ENCODE measurements around the gene MXRA5. TPM values are rescaled to one million over a fixed set of nuclear protein-coding genes. Genes with fewer than 3 reads are reported as not detected.
"Not testable (repeated sequence)": the region's sequence is repeated elsewhere in the genome, so short reads cannot be mapped to it uniquely, and the experiment has no call there.

MXRA5 gene
- total and polyA plus RNA-seq, 2 of the 13 experiments (the other 11 are each of a cell fraction or from before 2014, with no cell fraction given) = not detected

DNA sequence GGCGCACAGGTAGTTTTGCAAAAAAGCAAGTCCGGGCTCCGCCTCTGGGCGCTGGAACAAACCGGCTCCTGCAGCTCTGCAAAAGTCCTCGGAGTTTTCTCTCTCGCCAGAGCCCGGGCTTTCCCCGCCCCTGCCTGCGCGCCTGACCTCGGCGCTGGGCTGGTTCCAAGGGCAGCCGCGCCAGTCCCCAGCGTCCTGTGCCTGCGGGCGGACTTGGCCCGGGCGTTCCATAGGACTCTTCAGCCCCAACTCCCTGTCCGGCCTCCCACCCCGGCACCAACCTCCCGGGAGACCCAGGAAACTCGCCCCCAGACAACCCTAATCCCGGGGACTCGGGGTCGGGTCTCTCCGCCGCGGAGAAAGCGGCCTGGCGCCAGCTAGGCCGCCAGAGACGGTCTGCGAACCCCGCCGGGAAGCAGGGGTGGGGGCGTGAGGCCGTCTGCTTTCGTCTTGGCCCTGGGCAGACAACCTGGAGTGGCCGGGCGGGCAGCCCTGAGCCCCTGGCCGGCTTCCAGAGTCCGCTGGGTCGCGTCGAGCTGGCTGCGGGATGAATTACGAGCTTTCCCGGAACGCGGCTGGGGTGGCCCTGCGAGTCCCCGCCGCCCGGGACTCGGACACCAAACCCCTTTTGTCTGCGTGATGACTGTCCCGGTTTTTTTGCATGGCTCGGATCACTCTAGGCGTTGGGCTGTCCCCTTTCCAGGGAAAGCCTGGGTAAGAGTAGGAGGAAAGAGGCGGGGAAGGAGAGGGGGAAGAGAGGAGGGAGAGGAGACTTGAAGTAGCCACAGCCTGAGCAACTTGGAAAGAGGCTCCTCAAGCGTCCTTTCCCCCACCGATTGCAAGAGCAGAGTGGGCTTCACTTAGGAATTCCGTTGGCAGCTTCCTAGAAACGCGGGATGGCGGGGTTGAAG, 916 bp downstream of the MXRA5 start (continued):
- TF ChIP-seq, protein P1, sequence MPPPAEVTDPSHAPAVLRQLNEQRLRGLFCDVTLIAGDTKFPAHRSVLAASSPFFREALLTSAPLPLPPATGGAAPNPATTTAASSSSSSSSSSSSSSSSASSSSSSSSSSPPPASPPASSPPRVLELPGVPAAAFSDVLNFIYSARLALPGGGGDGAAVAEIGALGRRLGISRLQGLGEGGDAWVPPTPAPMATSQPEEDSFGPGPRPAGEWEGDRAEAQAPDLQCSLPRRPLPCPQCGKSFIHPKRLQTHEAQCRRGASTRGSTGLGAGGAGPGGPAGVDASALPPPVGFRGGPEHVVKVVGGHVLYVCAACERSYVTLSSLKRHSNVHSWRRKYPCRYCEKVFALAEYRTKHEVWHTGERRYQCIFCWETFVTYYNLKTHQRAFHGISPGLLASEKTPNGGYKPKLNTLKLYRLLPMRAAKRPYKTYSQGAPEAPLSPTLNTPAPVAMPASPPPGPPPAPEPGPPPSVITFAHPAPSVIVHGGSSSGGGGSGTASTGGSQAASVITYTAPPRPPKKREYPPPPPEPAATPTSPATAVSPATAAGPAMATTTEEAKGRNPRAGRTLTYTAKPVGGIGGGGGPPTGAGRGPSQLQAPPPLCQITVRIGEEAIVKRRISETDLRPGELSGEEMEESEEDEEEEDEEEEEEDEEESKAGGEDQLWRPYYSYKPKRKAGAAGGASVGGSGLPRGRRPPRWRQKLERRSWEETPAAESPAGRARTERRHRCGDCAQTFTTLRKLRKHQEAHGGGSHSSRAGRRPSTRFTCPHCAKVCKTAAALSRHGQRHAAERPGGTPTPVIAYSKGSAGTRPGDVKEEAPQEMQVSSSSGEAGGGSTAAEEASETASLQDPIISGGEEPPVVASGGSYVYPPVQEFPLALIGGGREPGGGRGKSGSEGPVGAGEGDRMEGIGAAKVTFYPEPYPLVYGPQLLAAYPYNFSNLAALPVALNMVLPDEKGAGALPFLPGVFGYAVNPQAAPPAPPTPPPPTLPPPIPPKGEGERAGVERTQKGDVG (CRISPR knock-in tag; IDR thresholded peaks at IDR 0.05; ENCODE audit: borderline replicate concordance) = no peak
- TF ChIP-seq ZMYM3 (CRISPR knock-in tag; IDR thresholded peaks at IDR 0.05) (no peak), RBAK (CRISPR knock-in tag; IDR thresholded peaks at IDR 0.05) (no peak), ZFP36 (IDR thresholded peaks at IDR 0.05; ENCODE audit: borderline replicate concordance, low read depth, low read length, partially characterized antibody) (no peak), ELF4 (CRISPR knock-in tag; IDR thresholded peaks at IDR 0.05; ENCODE audit: borderline replicate concordance) (no peak)
- TF ChIP-seq, protein P2, sequence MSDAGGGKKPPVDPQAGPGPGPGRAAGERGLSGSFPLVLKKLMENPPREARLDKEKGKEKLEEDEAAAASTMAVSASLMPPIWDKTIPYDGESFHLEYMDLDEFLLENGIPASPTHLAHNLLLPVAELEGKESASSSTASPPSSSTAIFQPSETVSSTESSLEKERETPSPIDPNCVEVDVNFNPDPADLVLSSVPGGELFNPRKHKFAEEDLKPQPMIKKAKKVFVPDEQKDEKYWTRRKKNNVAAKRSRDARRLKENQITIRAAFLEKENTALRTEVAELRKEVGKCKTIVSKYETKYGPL (CRISPR knock-in tag; IDR thresholded peaks at IDR 0.05) = no peak

DNA sequence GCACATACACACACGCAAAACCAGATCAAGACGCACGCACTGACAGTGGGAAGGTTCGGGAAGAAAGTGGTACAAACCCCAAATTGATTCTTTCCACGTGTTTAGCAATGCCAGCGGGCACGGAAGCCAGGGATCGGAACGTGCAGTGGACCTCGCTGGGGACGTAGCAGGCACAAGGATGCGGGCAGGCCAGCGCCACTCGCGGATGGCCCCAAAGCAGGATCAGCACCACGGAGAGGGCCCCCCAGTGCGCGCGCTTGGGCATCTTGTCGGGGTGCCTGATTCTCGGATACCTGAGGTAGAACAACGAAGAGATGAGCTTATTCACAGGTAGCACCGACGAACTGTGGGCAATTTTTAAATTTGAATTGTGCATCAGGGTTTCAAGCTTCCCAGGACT, 2.9 kb downstream of the MXRA5 start:
- H3K9me3 ChIP-seq (ENCODE audit: low read length); ATAC-seq; H3K4me3 ChIP-seq (replicated peaks in 1 of 3; ENCODE audit: insufficient read depth in 1 of 3, low read depth in 2 of 3, low read length in 3 of 3); H3K9ac ChIP-seq (ENCODE audit: insufficient read depth, low read depth, low read length); H2AFZ ChIP-seq (ENCODE audit: low read length); CTCF ChIA-PET (ENCODE audit: low intra/inter-chr PET ratio, low total read pairs); BruUV-seq (replicated peaks); H3K4me2 ChIP-seq (ENCODE audit: low read depth, low read length); H3K4me1 ChIP-seq (ENCODE audit: insufficient read depth, low read length); H3K79me2 ChIP-seq (ENCODE audit: insufficient read depth, low read length); in situ Hi-C loops (cut with HindIII; ENCODE audit: extremely low pct_ligation_motif_present, low pct_unique_long_range_greater_than_20kb); H3K27me3 ChIP-seq (ENCODE audit: control insufficient read depth in 1 of 2, insufficient read depth in 2 of 2, low read length in 2 of 2); POLR2A ChIA-PET; H3K36me3 ChIP-seq (replicated peaks in 1 of 2; ENCODE audit: control insufficient read depth in 1 of 2, insufficient read depth in 2 of 2, low read length in 2 of 2); DNase-seq (ENCODE audit: low spot score); H4K20me1 ChIP-seq (ENCODE audit: insufficient read depth, low read length); FAIRE-seq; H3K27ac ChIP-seq (ENCODE audit: extremely low read length, insufficient read depth, low read length); intact Hi-C loops (cut with micrococcal nuclease; ENCODE audit: unreplicated experiment): not testable (repeated sequence)
- 38% methylated on average over 8 of the region's 24 CpGs for WGBS (ENCODE audit: low lambda C conversion rate)
- TF ChIP-seq, protein P3, sequence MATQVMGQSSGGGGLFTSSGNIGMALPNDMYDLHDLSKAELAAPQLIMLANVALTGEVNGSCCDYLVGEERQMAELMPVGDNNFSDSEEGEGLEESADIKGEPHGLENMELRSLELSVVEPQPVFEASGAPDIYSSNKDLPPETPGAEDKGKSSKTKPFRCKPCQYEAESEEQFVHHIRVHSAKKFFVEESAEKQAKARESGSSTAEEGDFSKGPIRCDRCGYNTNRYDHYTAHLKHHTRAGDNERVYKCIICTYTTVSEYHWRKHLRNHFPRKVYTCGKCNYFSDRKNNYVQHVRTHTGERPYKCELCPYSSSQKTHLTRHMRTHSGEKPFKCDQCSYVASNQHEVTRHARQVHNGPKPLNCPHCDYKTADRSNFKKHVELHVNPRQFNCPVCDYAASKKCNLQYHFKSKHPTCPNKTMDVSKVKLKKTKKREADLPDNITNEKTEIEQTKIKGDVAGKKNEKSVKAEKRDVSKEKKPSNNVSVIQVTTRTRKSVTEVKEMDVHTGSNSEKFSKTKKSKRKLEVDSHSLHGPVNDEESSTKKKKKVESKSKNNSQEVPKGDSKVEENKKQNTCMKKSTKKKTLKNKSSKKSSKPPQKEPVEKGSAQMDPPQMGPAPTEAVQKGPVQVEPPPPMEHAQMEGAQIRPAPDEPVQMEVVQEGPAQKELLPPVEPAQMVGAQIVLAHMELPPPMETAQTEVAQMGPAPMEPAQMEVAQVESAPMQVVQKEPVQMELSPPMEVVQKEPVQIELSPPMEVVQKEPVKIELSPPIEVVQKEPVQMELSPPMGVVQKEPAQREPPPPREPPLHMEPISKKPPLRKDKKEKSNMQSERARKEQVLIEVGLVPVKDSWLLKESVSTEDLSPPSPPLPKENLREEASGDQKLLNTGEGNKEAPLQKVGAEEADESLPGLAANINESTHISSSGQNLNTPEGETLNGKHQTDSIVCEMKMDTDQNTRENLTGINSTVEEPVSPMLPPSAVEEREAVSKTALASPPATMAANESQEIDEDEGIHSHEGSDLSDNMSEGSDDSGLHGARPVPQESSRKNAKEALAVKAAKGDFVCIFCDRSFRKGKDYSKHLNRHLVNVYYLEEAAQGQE (IDR thresholded peaks at IDR 0.05; ENCODE audit: borderline replicate concordance in 1 of 2, low read depth in 1 of 2, low read length in 2 of 2) = peak; percentile 26 to 57
- TF ChIP-seq, protein P4, sequence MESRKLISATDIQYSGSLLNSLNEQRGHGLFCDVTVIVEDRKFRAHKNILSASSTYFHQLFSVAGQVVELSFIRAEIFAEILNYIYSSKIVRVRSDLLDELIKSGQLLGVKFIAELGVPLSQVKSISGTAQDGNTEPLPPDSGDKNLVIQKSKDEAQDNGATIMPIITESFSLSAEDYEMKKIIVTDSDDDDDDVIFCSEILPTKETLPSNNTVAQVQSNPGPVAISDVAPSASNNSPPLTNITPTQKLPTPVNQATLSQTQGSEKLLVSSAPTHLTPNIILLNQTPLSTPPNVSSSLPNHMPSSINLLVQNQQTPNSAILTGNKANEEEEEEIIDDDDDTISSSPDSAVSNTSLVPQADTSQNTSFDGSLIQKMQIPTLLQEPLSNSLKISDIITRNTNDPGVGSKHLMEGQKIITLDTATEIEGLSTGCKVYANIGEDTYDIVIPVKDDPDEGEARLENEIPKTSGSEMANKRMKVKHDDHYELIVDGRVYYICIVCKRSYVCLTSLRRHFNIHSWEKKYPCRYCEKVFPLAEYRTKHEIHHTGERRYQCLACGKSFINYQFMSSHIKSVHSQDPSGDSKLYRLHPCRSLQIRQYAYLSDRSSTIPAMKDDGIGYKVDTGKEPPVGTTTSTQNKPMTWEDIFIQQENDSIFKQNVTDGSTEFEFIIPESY (CRISPR knock-in tag; IDR thresholded peaks at IDR 0.05) = 0 out of 2 replicates have a peak, but pooled peaks have one; percentile 28
